Measurements from ENCODE around the gene NLGN1. TPM values are rescaled to one million over a fixed set of nuclear protein-coding genes. Genes with fewer than 3 reads are reported as not detected.
A peak's percentile ranks its signal among the peaks of the same experiment; 100 is the strongest.

Gene NLGN1
- total RNA-seq, 4 donors from 2014 or later: 12.9 to 20.9 (median 18.0) TPM

GRCh38 chr3:173583496-173583895 is 186.0 kb downstream of the NLGN1 start:
- no peak for DNase-seq (ENCODE audit: extremely low spot score)
- intact Hi-C loops (cut with DNase I): no loop called here
- Histone ChIP-seq H3K4me3 (no peak overlapping the region), H3K36me3 (no peaks in the 10 kb centered on the region), H3K9me3 (no peaks in the 10 kb centered on the region), H3K4me1 (peaks cover 3 to 13% (median 10%) of the 10 kb centered on the region in 4 donors), H3K27ac (replicated peaks in 1 of 4) (no peak overlapping the region), H3K27me3 (no peaks in the 10 kb centered on the region)
- WGBS: 96% methylated on average over 2 of the region's 2 CpGs
- TF ChIP-seq CTCF (IDR thresholded peaks at IDR 0.05) (no peak), EP300 (IDR thresholded peaks at IDR 0.05) (no peak), POLR2A (IDR thresholded peaks at IDR 0.05; ENCODE audit: low read depth) (no peak), POLR2AphosphoS5 (IDR thresholded peaks at IDR 0.05) (no peak)

- intact Hi-C loops (cut with DNase I): no loop called here
- H3K4me1 ChIP-seq: peaks cover 3 to 13% (median 10%) of the 10 kb centered on the region in 4 donors
- no peaks in the 10 kb centered on the region for H3K36me3 ChIP-seq
- H3K27me3 ChIP-seq: no peaks in the 10 kb centered on the region
- no peaks in the 10 kb centered on the region for H3K9me3 ChIP-seq
- DNase-seq (ENCODE audit: extremely low spot score): no peak
- H3K4me3 ChIP-seq: peak overlapping the region; percentile 51 to 62 (median 54)
- 7% methylated on average over 16 of the region's 16 CpGs for WGBS
- TF ChIP-seq POLR2AphosphoS5 (IDR thresholded peaks at IDR 0.05): no peak
- TF ChIP-seq CTCF (IDR thresholded peaks at IDR 0.05): peak; percentile 45 to 70 (median 64)
- TF ChIP-seq POLR2A (IDR thresholded peaks at IDR 0.05; ENCODE audit: low read depth): no peak
- H3K27ac ChIP-seq (replicated peaks in 1 of 4): no peak overlapping the region
These were observed 186.7 kb downstream of the NLGN1 start for GRCh38 chr3:173584093-173584837.

GRCh38 chr3:173584838-173585831 is 187.6 kb downstream of the NLGN1 start:
- Histone ChIP-seq H3K4me1 (peaks cover 3 to 13% (median 10%) of the 10 kb centered on the region in 4 donors), H3K4me3 (peak overlapping the region; percentile 51 to 62 (median 54)), H3K36me3 (no peaks in the 10 kb centered on the region), H3K27ac (replicated peaks in 1 of 4) (peak overlapping the region in 1 of 4 donors; percentile 35), H3K27me3 (no peaks in the 10 kb centered on the region), H3K9me3 (no peaks in the 10 kb centered on the region)
- intact Hi-C loops (cut with DNase I): no loop called here
- no peak for TF ChIP-seq CTCF (IDR thresholded peaks at IDR 0.05)
- no peak for TF ChIP-seq POLR2AphosphoS5 (IDR thresholded peaks at IDR 0.05)
- no peak for TF ChIP-seq EP300 (IDR thresholded peaks at IDR 0.05)
- TF ChIP-seq POLR2A (IDR thresholded peaks at IDR 0.05; ENCODE audit: low read depth): no peak
- DNase-seq (ENCODE audit: extremely low spot score): no peak
- 3% methylated on average over 38 of the region's 47 CpGs for WGBS

GRCh38 chr3:173586166-173586565 is 188.6 kb downstream of the NLGN1 start:
- peaks cover 3 to 13% (median 10%) of the 10 kb centered on the region in 4 donors for H3K4me1 ChIP-seq
- WGBS: 63% methylated on average over 2 of the region's 2 CpGs
- H3K27me3 ChIP-seq: no peaks in the 10 kb centered on the region
- H3K4me3 ChIP-seq: peak overlapping the region in 1 of 4 donors; percentile 51
- intact Hi-C loops (cut with DNase I): no loop called here
- no peak for DNase-seq (ENCODE audit: extremely low spot score)
- H3K9me3 ChIP-seq: no peaks in the 10 kb centered on the region
- no peak for TF ChIP-seq CTCF (IDR thresholded peaks at IDR 0.05)
- TF ChIP-seq POLR2A (IDR thresholded peaks at IDR 0.05; ENCODE audit: low read depth): no peak
- no peak for TF ChIP-seq POLR2AphosphoS5 (IDR thresholded peaks at IDR 0.05)
- no peak for TF ChIP-seq EP300 (IDR thresholded peaks at IDR 0.05)
- no peaks in the 10 kb centered on the region for H3K36me3 ChIP-seq
- no peak overlapping the region for H3K27ac ChIP-seq (replicated peaks in 1 of 4)
